Activated gamma-delta T cell treated with Interleukin-2 at 50 U/mL for 16 hours (primary cell): ENCODE data around the gene MYDGF.
"Not testable (repeated sequence)": the region's sequence is repeated elsewhere in the genome, so short reads cannot be mapped to it uniquely, and the experiment has no call there.

Experiments used
- DNase-seq: peaks from one replicate; pipeline ENCODE4 v3.0.0-alpha.2; 2020

Gene MYDGF

GRCh38 chr19:4669723-4670480 is at the start of gene MYDGF:
Gene MYDGF, minus strand, starts transcription at chr19:4670342. Its CDS starts 8 bp downstream, at chr19:4670334.
- peak; percentile 91 for DNase-seq

GRCh38 chr19:4719499-4719866 is 49.3 kb upstream of the MYDGF start:
- DNase-seq: no peak

- no peak for DNase-seq
Observed at GRCh38 chr19:4717966-4718701, 48.0 kb upstream of the MYDGF start.

- no peak for DNase-seq
Observed at GRCh38 chr19:4717191-4717965, 47.2 kb upstream of the MYDGF start.

GRCh38 chr19:4715529-4716221 is 45.5 kb upstream of the MYDGF start:
- no peak for DNase-seq

GRCh38 chr19:4715178-4715528 is 45.0 kb upstream of the MYDGF start:
- not testable (repeated sequence) for DNase-seq

- DNase-seq: no peak
Observed at GRCh38 chr19:4714016-4714415, 43.9 kb upstream of the MYDGF start.

- no peak for DNase-seq
Observed at GRCh38 chr19:4713384-4713951, 43.3 kb upstream of the MYDGF start.

GRCh38 chr19:4712771-4713170 is 42.6 kb upstream of the MYDGF start:
- no peak for DNase-seq

- no peak for DNase-seq
Observed at GRCh38 chr19:4711211-4711610, 41.1 kb upstream of the MYDGF start.

GRCh38 chr19:4710281-4710600 is 40.1 kb upstream of the MYDGF start:
- DNase-seq: no peak

GRCh38 chr19:4709440-4710280 is 39.5 kb upstream of the MYDGF start:
- DNase-seq: no peak

GRCh38 chr19:4707956-4708650 is 38.0 kb upstream of the MYDGF start:
- DNase-seq: no peak

- no peak for DNase-seq
Observed at GRCh38 chr19:4707322-4707721, 37.2 kb upstream of the MYDGF start.

GRCh38 chr19:4705413-4706131 is 35.4 kb upstream of the MYDGF start:
- no peak for DNase-seq

GRCh38 chr19:4704317-4704673 is 34.2 kb upstream of the MYDGF start:
- DNase-seq: no peak

GRCh38 chr19:4703671-4704316 is 33.7 kb upstream of the MYDGF start:
- DNase-seq: no peak

- DNase-seq: no peak
Observed at GRCh38 chr19:4702764-4703163, 32.6 kb upstream of the MYDGF start.

- no peak for DNase-seq
Observed at GRCh38 chr19:4701557-4701956, 31.4 kb upstream of the MYDGF start.

GRCh38 chr19:4700693-4700970 is 30.5 kb upstream of the MYDGF start:
- DNase-seq: no peak
